AG08396 (cell line): ENCODE data around the gene ACTRT3.

Experiments
- DNase-seq: peaks from one replicate; pipeline ENCODE4 v3.0.0; 2012; ENCODE audit warnings: low spot score, mixed read lengths

Gene ACTRT3

GRCh38 chr3:169769287-169770181 is at the start of gene ACTRT3:
ACTRT3 (minus strand) TSS chr3:169769561; CDS start chr3:169769520, 41 bp downstream.
- peak; percentile 55 for DNase-seq

- no peak for DNase-seq
These were observed 49.0 kb upstream of the ACTRT3 start for GRCh38 chr3:169818316-169818715.

GRCh38 chr3:169815590-169816150 is 46.3 kb upstream of the ACTRT3 start:
- DNase-seq = no peak

- DNase-seq = no peak
These were observed 44.6 kb upstream of the ACTRT3 start for GRCh38 chr3:169813757-169814517.

- no peak for DNase-seq
These were observed 43.9 kb upstream of the ACTRT3 start for GRCh38 chr3:169813278-169813677.

GRCh38 chr3:169812332-169813235 is 43.2 kb upstream of the ACTRT3 start, which contains the start of the genes LRRC34 and LRRIQ4:
LRRC34 (minus strand) TSS chr3:169812904; CDS start chr3:169812548, 356 bp downstream.
LRRIQ4 (plus strand) TSS chr3:169812870; CDS start chr3:169821922, 9,052 bp downstream.
- peak; percentile 82 for DNase-seq

GRCh38 chr3:169811631-169812331 is 42.4 kb upstream of the ACTRT3 start:
- DNase-seq = peak; percentile 44

GRCh38 chr3:169809230-169809795 is 40.0 kb upstream of the ACTRT3 start:
- DNase-seq = no peak

- DNase-seq = no peak
These were observed 35.3 kb upstream of the ACTRT3 start for GRCh38 chr3:169804681-169805080.

- no peak for DNase-seq
These were observed 23.0 kb upstream of the ACTRT3 start for GRCh38 chr3:169792359-169792758.

- DNase-seq = no peak
These were observed 21.5 kb upstream of the ACTRT3 start for GRCh38 chr3:169790687-169791429.

GRCh38 chr3:169790219-169790618 is 20.9 kb upstream of the ACTRT3 start:
- no peak for DNase-seq

GRCh38 chr3:169787791-169788190 is 18.4 kb upstream of the ACTRT3 start:
- no peak for DNase-seq

GRCh38 chr3:169787120-169787519 is 17.8 kb upstream of the ACTRT3 start:
- no peak for DNase-seq

- no peak for DNase-seq
These were observed 12.0 kb upstream of the ACTRT3 start for GRCh38 chr3:169781209-169781855.

- DNase-seq = no peak
These were observed 11.4 kb upstream of the ACTRT3 start for GRCh38 chr3:169780742-169781141.

GRCh38 chr3:169777822-169778221 is 8.5 kb upstream of the ACTRT3 start:
- no peak for DNase-seq

- DNase-seq = no peak
These were observed 4.8 kb upstream of the ACTRT3 start for GRCh38 chr3:169774186-169774585.
